ENCODE results near the gene HPCAL1.

DNA sequence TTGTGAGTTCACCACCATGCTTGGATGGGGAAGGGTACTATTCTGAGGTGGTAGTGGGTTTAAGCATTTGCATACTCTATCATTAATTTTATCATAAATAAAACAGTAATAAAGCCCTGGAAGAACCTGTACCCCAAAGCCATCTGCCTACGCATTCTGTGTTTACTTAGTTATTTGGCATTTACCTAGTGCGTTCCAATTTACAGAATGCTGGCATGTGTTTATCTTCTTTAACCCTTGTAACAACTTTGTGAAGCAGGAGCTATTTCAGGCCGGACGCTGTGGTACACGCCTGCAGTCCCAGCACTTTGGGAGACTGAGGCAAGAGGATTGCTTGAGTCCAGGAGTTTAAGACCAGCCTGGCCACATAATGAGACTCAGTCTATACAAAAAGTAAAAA is 163.2 kb downstream of the HPCAL1 start:
- TF ChIP-seq CTCF (IDR thresholded peaks at IDR 0.05) (no peak), ZFX (IDR thresholded peaks at IDR 0.05; ENCODE audit: borderline replicate concordance) (no peak)

Data from 22Rv1 (cell line).